SKM-1 treated with dmso at 0.1 percent for 144 hours (cell line): ENCODE results near the gene UBXN11.
"Not testable (repeated sequence)": the region's sequence is repeated elsewhere in the genome, so short reads cannot be mapped to it uniquely, and the experiment has no call there.

Experiments used
- DNase-seq: peaks from one replicate; lab custom pipeline; 2025; ENCODE audit not compliant: unreplicated experiment; lab: John Stamatoyannopoulos, UW

UBXN11 gene

DNA sequence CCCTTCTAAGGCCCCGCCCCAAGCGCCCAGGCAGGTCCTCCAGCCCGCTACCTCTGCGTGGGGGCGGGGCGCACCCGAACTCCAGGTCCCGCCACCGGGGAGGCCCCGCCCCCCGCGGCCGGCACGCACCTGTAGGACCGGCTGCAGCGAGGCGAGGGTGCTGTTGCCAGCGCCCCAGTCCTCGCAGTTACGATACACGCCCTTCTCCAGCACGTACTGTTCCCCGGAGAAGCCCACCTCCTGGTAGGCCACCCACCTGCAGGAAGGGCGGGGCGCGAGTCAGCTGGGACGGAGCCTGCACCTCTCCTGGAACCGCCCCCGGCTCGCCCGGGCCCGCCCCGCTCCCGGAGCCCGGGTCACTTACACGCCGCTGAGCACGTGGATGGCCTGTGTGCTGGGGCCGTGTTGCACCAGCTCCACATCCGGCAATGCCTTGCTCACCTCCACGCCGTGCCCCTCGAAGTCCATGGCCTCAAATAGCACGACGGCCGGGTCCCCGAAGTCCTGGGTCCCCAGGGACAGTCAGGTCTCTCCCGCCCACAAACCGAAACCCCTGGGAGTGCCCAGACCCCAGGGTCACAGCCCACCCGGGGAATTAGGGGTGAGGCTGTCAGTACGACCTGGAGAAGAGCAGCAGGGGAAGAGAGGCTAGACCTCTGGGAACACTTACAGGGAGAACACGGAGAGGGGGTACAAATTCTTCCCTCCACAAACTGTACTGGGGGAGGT, 30.2 kb upstream of the UBXN11 start:
- DNase-seq = no peak

DNA sequence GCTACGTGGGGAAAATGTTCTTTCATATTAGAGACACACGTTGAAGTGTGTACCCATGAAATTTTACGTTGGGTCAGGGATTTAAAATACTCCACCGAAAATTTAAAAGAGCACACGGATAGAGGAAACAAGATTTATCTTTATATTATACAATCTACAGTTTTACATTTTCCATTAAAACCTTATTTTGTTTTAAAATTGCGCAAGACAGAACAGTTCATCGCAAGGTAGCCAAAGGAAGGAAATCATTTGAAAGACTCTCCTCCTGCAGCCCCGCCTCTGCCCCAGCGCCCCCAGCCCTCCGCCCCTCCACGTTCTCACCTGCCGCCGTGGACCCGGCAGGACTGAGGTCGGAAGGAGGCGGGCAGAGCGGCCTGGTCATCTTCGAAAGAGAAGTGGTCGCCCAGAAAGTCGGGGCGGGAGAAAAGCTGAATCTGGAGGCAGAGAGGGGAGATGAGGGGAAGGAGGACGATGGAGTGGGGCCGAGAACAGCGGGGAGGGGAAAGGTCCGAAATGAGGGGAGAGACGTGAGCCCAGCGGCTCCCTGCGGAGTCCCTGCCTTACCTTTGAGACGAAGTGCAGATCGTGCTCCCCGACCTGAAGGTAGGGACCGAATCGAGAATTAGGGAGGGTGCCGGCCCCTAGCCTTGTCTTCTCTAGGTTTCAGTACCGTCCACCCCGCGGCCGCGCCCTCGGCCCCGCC, 29.5 kb upstream of the UBXN11 start:
- DNase-seq = no peak

GRCh38 chr1:26333312-26333711, 26.9 kb upstream of the UBXN11 start:
- DNase-seq = peak; percentile 56

- DNase-seq = no peak
Measured at GRCh38 chr1:26330276-26330675, 23.8 kb upstream of the UBXN11 start.

GRCh38 chr1:26329380-26329779, 22.9 kb upstream of the UBXN11 start:
- DNase-seq = not testable (repeated sequence)

DNA sequence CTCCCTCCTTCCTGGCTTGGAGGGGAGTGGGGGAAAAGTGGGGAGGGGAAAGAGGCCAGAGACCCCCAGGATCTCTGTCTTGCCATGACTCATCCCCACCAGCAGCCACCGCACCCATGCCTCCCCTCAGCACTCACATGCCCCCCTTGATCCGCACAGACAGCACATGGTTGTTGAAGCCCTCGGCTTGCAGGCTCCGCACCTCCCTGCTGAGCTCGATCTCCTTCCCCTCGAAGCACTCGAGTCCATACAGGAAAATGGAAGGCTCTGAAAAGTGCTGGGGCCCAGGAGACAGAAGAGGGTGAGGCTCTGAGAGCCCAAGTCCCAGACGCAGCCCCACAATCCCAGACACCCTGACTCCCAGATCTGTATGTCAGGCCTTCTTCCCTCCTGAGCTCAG, 22.2 kb upstream of the UBXN11 start:
- DNase-seq = no peak

- DNase-seq = no peak
Measured at GRCh38 chr1:26327956-26328362, 21.5 kb upstream of the UBXN11 start.

DNA sequence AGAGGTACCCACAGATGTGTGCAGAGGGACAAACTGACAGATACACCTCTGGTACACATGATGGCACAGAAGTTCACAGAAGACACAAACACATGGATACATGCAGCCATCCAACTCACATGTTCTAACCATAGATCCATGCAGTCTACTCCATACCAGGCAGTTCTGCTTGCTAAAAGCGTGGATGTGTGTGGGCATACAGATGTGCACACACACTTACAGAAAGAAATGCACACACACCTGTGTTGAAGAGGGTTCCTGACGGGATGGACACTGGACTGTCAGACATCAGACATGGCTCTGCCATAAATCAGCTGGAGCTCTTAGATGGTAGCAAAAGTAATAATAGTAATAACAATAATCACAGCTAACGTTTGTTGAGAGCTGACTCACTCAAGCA, 18.1 kb upstream of the UBXN11 start:
- no peak for DNase-seq

- no peak for DNase-seq
Measured at GRCh38 chr1:26323382-26323781, 16.9 kb upstream of the UBXN11 start.

GRCh38 chr1:26322042-26322331, 15.6 kb upstream of the UBXN11 start:
- no peak for DNase-seq

GRCh38 chr1:26321315-26322041, 15.0 kb upstream of the UBXN11 start:
- peak; percentile 71 for DNase-seq

DNA sequence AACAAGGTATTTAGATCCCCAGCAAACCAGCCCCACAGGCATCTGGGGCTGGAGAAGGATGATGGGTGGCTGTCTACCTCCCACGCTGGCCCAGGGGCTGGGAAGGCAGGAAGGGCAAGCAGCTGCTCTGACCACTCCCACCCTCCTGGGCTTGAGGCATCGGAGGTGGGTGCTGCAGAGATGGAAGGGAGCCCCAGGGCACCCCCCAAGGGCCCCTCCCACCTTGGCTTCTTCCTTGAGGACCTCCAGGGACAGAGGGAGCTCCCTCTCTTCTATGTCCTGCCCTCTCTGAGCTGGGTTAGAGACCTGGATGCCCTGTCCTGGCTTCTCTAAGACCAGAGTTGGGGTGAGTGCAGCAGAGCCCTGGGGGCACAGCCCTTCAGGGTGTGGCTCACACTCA, 14.5 kb upstream of the UBXN11 start:
- DNase-seq = no peak

- DNase-seq = no peak
Measured at GRCh38 chr1:26318338-26319064, 12.1 kb upstream of the UBXN11 start.

DNA sequence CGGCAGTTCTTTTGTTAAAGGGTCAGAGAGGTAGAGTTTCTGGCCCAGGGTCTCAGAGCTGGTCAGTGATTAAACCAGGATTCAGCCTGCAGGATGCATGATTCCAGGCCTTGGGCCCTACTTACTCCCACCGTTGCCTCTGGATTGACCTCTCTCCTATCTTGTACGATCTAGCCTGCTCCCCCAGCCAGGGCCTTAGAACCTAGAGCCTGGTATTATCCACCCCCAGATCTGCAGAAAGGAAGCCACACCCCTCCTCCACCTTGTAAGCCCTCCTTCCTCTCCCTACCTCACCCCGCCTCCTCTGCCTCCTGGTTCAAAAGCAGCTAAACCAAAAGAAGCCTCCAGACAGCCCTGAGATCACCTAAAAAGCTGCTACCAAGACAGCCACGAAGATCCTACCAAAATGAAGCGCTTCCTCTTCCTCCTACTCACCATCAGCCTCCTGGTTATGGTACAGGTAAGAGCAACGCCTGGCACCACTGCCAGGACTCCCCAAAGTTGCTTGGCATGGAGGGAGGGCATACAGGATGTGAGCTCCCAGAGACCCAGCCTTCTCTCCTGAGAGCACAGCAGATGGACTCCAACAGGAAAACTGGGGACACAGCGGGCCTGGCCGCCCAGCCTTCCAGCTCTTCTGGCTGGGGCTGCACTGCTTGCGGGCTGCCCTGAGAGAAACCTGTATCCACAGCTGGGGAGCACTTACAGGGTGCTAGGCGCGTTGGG, 11.3 kb upstream of the UBXN11 start, which contains the start of gene CD52:
Gene CD52 (plus strand): TSS at position 347 of the 726 bp plus-strand sequence. CDS start 60 bp downstream, at position 407.
- no peak for DNase-seq

- DNase-seq = no peak
Measured at GRCh38 chr1:26317146-26317545, 10.7 kb upstream of the UBXN11 start.

GRCh38 chr1:26315874-26316850, 9.7 kb upstream of the UBXN11 start:
- DNase-seq = no peak

GRCh38 chr1:26314501-26314900, 8.1 kb upstream of the UBXN11 start:
- no peak for DNase-seq

DNA sequence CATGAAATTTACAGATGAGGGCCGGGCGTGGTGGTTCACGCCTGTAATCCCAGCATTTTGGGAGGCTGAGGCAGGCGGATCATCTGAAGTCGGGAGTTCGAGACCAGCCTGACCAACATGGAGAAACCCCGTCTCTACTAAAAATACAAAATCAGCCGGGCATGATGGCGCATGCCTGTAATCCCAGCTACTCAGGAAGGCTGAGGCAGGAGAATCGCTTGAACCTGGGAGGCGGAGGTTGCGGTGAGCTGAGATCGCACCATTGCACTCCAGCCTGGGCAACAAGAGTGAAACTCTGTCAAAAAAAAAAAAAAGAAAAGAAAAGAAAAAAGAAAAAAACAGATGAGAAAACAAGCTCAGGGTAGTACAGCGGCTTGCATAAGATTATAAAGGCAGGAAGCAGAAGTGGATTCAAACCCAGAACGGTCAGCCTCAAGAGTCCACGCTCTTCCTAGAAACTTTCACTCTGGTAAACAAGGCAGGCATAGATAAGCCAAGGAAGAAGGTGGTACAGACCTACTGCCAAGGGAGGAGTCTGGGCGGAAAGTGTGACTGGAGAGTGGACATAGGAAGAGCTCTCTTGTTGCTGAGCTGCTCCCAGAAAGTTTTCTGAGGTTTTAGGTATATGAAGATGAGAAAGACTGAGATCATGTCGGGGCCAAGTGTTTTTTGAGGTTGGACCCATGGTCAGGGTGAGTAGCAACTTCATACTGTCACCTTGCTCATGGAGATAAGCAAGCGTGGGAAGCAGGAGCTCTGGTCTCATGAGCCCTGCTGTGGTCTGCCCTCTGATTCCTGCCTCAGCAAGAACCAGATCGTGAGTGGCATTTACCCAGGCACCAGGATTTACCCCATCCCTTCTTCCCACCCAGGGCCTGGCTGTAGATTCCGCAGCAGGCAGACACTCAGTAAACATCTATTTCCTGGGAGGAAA, 1.8 kb upstream of the UBXN11 start:
- DNase-seq = peak; percentile 25
